Epithelial cell of proximal tubule (primary cell): Measurements from ENCODE around the gene C2CD2. TPM values are rescaled to one million over a fixed set of nuclear protein-coding genes. Genes with fewer than 3 reads are reported as not detected.

Experiments
- DNase-seq: peaks from one replicate; pipeline ENCODE4 v3.0.0-alpha.2; 2011; ENCODE audit warnings: low read depth
- H3K4me3 ChIP-seq: 2 replicates; pipeline ENCODE4 v1.5.1; 2011; ENCODE audit warnings: low read depth, mild to moderate bottlenecking, low read length
- CTCF ChIP-seq: conservative IDR thresholded peaks from 2 replicates; pipeline ENCODE4 v1.5.1; 2012; ENCODE audit warnings: low read depth, mild to moderate bottlenecking, low read length
- total RNA-seq: library from RNA; depleted of rRNA; stranded (reverse); fragments of >200 nt; gene quantifications from 2 replicates; pipeline ENCODE4 v1.2.3, GENCODE V29; 2015

Gene C2CD2
- total RNA-seq, 1 donor from 2014 or later: 7.1 TPM

- TF ChIP-seq CTCF: no peak
- no peak for DNase-seq
- no peak overlapping the region for H3K4me3 ChIP-seq
These were observed 96.0 kb downstream of the C2CD2 start for GRCh38 chr21:41857771-41858300.

GRCh38 chr21:41856572-41856971 lies 97.2 kb downstream of the C2CD2 start:
- no peak for DNase-seq
- no peak overlapping the region for H3K4me3 ChIP-seq
- TF ChIP-seq CTCF: no peak

GRCh38 chr21:41854426-41854995 lies 99.3 kb downstream of the C2CD2 start:
- no peak overlapping the region for H3K4me3 ChIP-seq
- TF ChIP-seq CTCF: no peak

GRCh38 chr21:41852929-41853320 lies 100.9 kb downstream of the C2CD2 start:
- no peak overlapping the region for H3K4me3 ChIP-seq
- DNase-seq: no peak
- no peak for TF ChIP-seq CTCF

More at GRCh38 chr21:41854426-41854995, 99.3 kb downstream of the C2CD2 start:
- no peak for DNase-seq

- no peak overlapping the region for H3K4me3 ChIP-seq
- TF ChIP-seq CTCF: no peak
- no peak for DNase-seq
These were observed 101.5 kb downstream of the C2CD2 start for GRCh38 chr21:41852151-41852928.

- H3K4me3 ChIP-seq: no peak overlapping the region
- no peak for DNase-seq
- no peak for TF ChIP-seq CTCF
These were observed 102.6 kb downstream of the C2CD2 start for GRCh38 chr21:41851090-41851790.
